ENCODE data around the gene PARD6B.

DNA sequence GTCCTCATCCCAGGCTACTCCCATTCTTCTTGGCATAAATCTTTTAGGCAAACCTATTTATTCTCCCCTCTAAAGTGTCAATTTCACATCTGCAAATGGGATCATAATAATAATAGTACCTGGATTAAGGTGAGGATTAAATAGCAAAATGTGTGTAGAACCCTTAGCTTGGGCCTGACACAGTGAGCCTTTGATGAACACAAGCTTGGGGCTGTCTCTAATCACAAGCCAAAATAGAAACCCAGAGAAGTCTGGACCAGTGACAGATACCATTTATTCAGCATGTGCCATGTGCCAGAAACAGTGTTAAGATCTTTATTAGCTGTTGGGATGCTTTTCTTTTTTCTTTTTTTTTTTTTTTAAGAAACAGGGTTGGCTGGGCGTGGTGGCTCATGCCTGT is 14.9 kb upstream of the PARD6B start:
- no peak for TF ChIP-seq CTCF (IDR thresholded peaks at IDR 0.05)
- TF ChIP-seq ZFX (IDR thresholded peaks at IDR 0.05; ENCODE audit: borderline replicate concordance), result no peak
